Left ventricle myocardium inferior (tissue), 1 donor: Measurements from ENCODE around the gene RPS6KA5. TPM values are rescaled to one million over a fixed set of nuclear protein-coding genes. Genes with fewer than 3 reads are reported as not detected.

Experiments
- DNase-seq: peaks from one replicate; pipeline ENCODE4 v3.0.0-alpha.2; 2020
- H3K27ac ChIP-seq: fragments of 200-600 bp; replicated peaks from 2 replicates; pipeline ENCODE4 v1.8.0; 2021
- H3K27me3 ChIP-seq: fragments of 200-600 bp; 2 replicates; pipeline ENCODE4 v1.8.0; 2021; ENCODE audit warnings: low read depth
- H3K36me3 ChIP-seq: fragments of 200-600 bp; 2 replicates; pipeline ENCODE4 v1.8.0; 2021
- H3K4me1 ChIP-seq: fragments of 200-600 bp; 2 replicates; pipeline ENCODE4 v1.8.0; 2021
- H3K4me3 ChIP-seq: fragments of 200-600 bp; 2 replicates; pipeline ENCODE4 v1.8.0; 2021; ENCODE audit warnings: mild to moderate bottlenecking, moderate library complexity
- H3K9me3 ChIP-seq: fragments of 200-600 bp; replicated peaks from 2 replicates; pipeline ENCODE4 v1.8.0; 2021
- intact Hi-C: fragments of 100-400 bp; cut with micrococcal nuclease; formaldehyde crosslinking; loops from one replicate; pipeline ENCODE4 v1.11.0; 2022
- total RNA-seq: library from RNA; stranded (reverse); fragmentation: NEBNext Ultra II Directional; extraction: Animal tissue kit (Norgen Biotek cat#: 25700); gene quantifications from one replicate; pipeline ENCODE4 v1.2.1, GENCODE V29; 2021
- TF ChIP-seq, protein P1 (sequence below): fragments of 200-600 bp; IDR thresholded peaks from 2 replicates; pipeline ENCODE4 v1.8.0; 2021; ENCODE audit warnings: antibody characterized with exemption, mild to moderate bottlenecking, borderline replicate concordance
- donor health status: DM: no; HTN: yes; CAD: no; lungs with severe emphysema.

Gene RPS6KA5
- total RNA-seq, 1 donor from 2014 or later, result 6.4 TPM

DNA sequence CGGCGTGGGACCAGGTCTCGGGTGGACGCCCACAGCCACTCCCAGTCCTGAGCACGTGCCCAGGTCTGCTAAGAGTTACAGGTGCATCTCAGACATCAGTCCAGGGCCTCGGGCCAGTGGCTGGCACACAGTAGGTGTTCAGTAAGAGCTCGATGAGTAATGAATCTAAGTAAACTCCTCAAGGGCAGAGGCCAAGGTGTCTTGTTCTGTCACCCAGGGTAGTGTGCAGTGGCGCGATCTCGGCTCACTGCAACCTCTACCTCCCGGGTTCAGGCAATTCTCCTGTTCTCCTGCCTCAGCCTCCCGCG is 255.4 kb downstream of the RPS6KA5 start:
- Histone ChIP-seq H3K4me3 (no peak overlapping the region), H3K27ac (peak overlapping the region; percentile 62), H3K36me3 (no peaks in the 10 kb centered on the region), H3K27me3 (no peaks in the 10 kb centered on the region), H3K9me3 (no peaks in the 10 kb centered on the region), H3K4me1 (peaks cover 73% of the 10 kb centered on the region)
- DNase-seq, result no peak
- TF ChIP-seq, protein P1, sequence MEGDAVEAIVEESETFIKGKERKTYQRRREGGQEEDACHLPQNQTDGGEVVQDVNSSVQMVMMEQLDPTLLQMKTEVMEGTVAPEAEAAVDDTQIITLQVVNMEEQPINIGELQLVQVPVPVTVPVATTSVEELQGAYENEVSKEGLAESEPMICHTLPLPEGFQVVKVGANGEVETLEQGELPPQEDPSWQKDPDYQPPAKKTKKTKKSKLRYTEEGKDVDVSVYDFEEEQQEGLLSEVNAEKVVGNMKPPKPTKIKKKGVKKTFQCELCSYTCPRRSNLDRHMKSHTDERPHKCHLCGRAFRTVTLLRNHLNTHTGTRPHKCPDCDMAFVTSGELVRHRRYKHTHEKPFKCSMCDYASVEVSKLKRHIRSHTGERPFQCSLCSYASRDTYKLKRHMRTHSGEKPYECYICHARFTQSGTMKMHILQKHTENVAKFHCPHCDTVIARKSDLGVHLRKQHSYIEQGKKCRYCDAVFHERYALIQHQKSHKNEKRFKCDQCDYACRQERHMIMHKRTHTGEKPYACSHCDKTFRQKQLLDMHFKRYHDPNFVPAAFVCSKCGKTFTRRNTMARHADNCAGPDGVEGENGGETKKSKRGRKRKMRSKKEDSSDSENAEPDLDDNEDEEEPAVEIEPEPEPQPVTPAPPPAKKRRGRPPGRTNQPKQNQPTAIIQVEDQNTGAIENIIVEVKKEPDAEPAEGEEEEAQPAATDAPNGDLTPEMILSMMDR, result no peak
- intact Hi-C loops, result no loop called here

DNA sequence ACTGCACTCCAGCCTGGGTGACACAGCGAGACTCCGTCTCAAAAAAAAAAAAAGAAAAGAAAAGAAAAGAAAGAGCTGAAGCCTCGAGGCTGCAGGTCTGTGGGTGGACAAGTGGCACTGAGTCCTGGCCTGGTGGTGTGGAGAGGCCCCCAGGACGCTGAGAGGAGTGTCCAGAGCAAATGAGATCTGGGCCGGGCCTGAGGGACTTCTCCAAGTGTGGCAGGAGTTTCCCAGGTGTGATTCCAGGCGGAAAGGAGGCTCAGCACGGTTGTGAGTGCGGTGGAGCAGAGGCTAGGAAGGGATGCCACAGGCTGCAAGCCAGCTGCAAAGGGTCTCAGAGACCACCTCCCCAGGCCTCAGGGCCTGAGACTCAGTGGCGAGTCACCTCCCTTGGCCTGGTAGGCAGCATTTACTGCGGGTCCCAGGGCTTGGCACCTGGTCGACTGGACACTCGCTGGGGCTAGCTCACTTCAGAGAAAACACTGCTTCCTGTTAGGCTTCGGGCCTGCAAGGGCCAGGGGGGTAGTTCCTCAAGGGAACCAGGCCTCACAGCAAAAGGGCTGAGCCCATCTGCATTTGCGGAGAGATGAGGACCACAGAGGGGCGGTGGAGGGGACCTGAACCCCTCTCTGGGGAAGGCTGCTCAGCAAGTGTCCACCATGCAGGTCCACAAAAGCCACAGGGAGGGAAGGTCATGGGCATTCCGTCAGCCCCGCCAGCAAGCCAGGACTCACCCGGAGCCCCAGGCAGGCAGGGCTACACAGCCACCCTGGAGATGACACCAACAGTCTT is 256.0 kb downstream of the RPS6KA5 start:
- intact Hi-C loops, result no loop called here
- Histone ChIP-seq H3K4me1 (peaks cover 67% of the 10 kb centered on the region), H3K4me3 (no peak overlapping the region), H3K27me3 (no peaks in the 10 kb centered on the region), H3K36me3 (no peaks in the 10 kb centered on the region), H3K9me3 (no peaks in the 10 kb centered on the region), H3K27ac (peak overlapping the region; percentile 62)
- TF ChIP-seq, protein P1, result no peak
- no peak for DNase-seq

DNA sequence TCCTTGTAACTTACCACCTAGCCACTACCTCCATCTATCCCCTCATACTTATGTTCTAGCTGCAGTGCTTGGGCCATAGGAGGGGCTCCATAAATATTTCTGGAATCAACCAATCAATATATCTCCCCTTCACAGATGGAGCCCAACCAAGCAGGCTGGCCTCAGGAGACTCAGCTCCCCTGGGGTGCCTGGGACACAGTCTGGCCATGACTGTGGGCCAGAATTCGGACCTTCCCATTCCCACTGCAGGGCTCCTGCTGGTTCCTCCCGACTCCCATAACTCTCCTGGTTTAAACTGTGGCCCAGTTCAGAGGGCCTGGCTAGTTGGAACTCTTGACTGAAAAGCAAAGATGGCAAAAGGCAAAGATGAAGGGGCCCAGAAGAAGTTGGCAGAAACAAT is 257.2 kb downstream of the RPS6KA5 start:
- H3K27me3 ChIP-seq, result no peaks in the 10 kb centered on the region
- H3K9me3 ChIP-seq, result no peaks in the 10 kb centered on the region
- no peak for DNase-seq
- H3K4me1 ChIP-seq, result peaks cover 55% of the 10 kb centered on the region
- H3K36me3 ChIP-seq, result no peaks in the 10 kb centered on the region
- intact Hi-C loops, result no loop called here
- TF ChIP-seq, protein P1, result no peak
- H3K27ac ChIP-seq, result peak overlapping the region; percentile 62
- H3K4me3 ChIP-seq, result no peak overlapping the region

DNA sequence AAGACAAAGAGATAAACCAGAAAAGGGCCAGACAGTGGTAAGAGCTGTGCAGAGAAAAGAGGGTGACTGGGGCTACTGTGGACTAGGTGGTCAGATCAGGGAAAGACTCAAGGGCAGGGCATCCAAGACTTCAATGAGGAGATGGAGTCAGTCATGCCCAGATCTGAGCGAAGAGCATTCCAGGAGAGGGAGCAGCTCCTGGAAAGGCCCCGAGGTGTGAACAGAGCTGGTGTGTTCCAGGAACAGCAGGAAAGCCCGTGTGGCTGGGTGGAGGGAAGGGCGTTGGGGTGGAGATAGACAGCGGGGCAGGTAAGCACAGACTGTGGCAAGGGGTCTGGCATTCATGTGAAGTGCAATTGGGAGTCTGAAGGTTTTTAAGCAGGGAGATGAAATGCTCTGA is 261.0 kb downstream of the RPS6KA5 start:
- no peaks in the 10 kb centered on the region for H3K36me3 ChIP-seq
- intact Hi-C loops, result no loop called here
- no peak overlapping the region for H3K27ac ChIP-seq
- peaks cover 44% of the 10 kb centered on the region for H3K4me1 ChIP-seq
- H3K9me3 ChIP-seq, result no peaks in the 10 kb centered on the region
- DNase-seq, result no peak
- no peaks in the 10 kb centered on the region for H3K27me3 ChIP-seq
- TF ChIP-seq, protein P1, result no peak
- no peak overlapping the region for H3K4me3 ChIP-seq

DNA sequence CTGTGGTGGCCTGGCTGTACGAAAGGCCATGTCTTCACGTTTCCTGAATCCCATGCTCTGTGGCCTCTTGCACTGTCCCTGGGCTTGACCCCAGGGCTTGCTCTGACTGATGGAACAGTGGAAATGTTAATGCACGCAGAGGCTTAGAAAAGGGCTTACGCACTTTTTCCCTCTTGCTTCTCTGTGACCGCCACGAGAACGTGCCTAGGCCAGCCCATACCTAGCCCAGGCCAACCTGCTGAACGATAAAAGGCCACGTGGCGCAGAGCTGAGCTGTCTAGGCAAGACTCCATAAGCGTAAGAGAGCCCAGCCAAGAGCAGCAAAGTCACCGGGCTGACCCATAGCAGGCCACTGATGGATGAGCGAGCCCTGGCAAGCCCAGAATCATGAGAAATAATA is 262.5 kb downstream of the RPS6KA5 start:
- no peaks in the 10 kb centered on the region for H3K27me3 ChIP-seq
- TF ChIP-seq, protein P1, result no peak
- intact Hi-C loops, result no loop called here
- peaks cover 31% of the 10 kb centered on the region for H3K4me1 ChIP-seq
- no peaks in the 10 kb centered on the region for H3K9me3 ChIP-seq
- H3K27ac ChIP-seq, result no peak overlapping the region
- no peaks in the 10 kb centered on the region for H3K36me3 ChIP-seq
- H3K4me3 ChIP-seq, result no peak overlapping the region
- no peak for DNase-seq

Other genes with a start within 250 kb of the RPS6KA5 start
- 55.5 TPM for gene TTC7B, start 244.2 kb downstream of the RPS6KA5 start, total RNA-seq
- gene DGLUCY, start 53.4 kb upstream of the RPS6KA5 start, total RNA-seq, result 220 TPM
- gene GPR68, start 184.1 kb upstream of the RPS6KA5 start, total RNA-seq, result 0.41 TPM